ENCODE results near the gene NR2E3. TPM values are rescaled to one million over a fixed set of nuclear protein-coding genes. Genes with fewer than 3 reads are reported as not detected.
A peak's percentile ranks its signal among the peaks of the same experiment; 100 is the strongest.

The NR2E3 gene
- polyA plus RNA-seq, 3 donors = not detected

- Histone ChIP-seq H3K4me2 (replicated peaks; ENCODE audit: extremely low read depth, low read length, poor library complexity, severe bottlenecking) (no peak overlapping the region), H3K27me3 (ENCODE audit: control insufficient read depth in 2 of 2, insufficient read depth in 2 of 2, low read length in 2 of 2) (no peaks in the 10 kb centered on the region), H3K9me3 (replicated peaks in 1 of 2; ENCODE audit: control insufficient read depth in 1 of 2, insufficient read depth in 1 of 2, low read length in 2 of 2) (no peaks in the 10 kb centered on the region), H3K79me2 (ENCODE audit: insufficient read depth, low read length) (no peaks in the 10 kb centered on the region), H3K4me3 (replicated peaks in 1 of 3; ENCODE audit: low read depth in 2 of 3, low read length in 3 of 3) (no peak overlapping the region), H4K20me1 (ENCODE audit: insufficient read depth, low read length) (no peaks in the 10 kb centered on the region), H3K36me3 (replicated peaks in 1 of 2; ENCODE audit: control insufficient read depth in 1 of 2, insufficient read depth in 2 of 2, low read length in 2 of 2) (no peaks in the 10 kb centered on the region), H3K27ac (ENCODE audit: low read depth in 1 of 2, low read length in 2 of 2) (no peak overlapping the region), H3K9ac (ENCODE audit: insufficient read depth, low read length, poor library complexity, severe bottlenecking) (no peak overlapping the region), H2AFZ (ENCODE audit: insufficient read depth, low read depth, low read length, poor library complexity, severe bottlenecking) (no peak overlapping the region), H3K4me1 (ENCODE audit: control insufficient read depth in 1 of 2, insufficient read depth in 2 of 2, low read length in 2 of 2) (no peaks in the 10 kb centered on the region)
- peaks cover 0 to 1% (median 0%) of the 10 kb centered on the region in 7 donors for H3K9me3 Mint-ChIP-seq
- peak overlapping the region in 2 of 7 donors; percentile 4 to 7 for H3K27ac Mint-ChIP-seq
- 82% methylated on average over 2 of the region's 4 CpGs for WGBS (ENCODE audit: insufficient coverage)
- intact Hi-C loops (cut with micrococcal nuclease) = no loop called here
- peaks cover 2% of the 10 kb centered on the region for H3K4me1 Mint-ChIP-seq
- TF ChIP-seq, protein P1, sequence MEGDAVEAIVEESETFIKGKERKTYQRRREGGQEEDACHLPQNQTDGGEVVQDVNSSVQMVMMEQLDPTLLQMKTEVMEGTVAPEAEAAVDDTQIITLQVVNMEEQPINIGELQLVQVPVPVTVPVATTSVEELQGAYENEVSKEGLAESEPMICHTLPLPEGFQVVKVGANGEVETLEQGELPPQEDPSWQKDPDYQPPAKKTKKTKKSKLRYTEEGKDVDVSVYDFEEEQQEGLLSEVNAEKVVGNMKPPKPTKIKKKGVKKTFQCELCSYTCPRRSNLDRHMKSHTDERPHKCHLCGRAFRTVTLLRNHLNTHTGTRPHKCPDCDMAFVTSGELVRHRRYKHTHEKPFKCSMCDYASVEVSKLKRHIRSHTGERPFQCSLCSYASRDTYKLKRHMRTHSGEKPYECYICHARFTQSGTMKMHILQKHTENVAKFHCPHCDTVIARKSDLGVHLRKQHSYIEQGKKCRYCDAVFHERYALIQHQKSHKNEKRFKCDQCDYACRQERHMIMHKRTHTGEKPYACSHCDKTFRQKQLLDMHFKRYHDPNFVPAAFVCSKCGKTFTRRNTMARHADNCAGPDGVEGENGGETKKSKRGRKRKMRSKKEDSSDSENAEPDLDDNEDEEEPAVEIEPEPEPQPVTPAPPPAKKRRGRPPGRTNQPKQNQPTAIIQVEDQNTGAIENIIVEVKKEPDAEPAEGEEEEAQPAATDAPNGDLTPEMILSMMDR (IDR thresholded peaks at IDR 0.05) = no peak
- DNase-seq = no peak
- no peaks in the 10 kb centered on the region for H3K36me3 Mint-ChIP-seq
- H3K4me3 Mint-ChIP-seq = no peak overlapping the region
- peaks cover 2 to 5% (median 4%) of the 10 kb centered on the region in 3 donors for H3K27me3 Mint-ChIP-seq (ENCODE audit: low read depth in 3 of 3)
Measured at GRCh38 chr15:71807691-71808091, 2.7 kb upstream of the NR2E3 start.

DNA sequence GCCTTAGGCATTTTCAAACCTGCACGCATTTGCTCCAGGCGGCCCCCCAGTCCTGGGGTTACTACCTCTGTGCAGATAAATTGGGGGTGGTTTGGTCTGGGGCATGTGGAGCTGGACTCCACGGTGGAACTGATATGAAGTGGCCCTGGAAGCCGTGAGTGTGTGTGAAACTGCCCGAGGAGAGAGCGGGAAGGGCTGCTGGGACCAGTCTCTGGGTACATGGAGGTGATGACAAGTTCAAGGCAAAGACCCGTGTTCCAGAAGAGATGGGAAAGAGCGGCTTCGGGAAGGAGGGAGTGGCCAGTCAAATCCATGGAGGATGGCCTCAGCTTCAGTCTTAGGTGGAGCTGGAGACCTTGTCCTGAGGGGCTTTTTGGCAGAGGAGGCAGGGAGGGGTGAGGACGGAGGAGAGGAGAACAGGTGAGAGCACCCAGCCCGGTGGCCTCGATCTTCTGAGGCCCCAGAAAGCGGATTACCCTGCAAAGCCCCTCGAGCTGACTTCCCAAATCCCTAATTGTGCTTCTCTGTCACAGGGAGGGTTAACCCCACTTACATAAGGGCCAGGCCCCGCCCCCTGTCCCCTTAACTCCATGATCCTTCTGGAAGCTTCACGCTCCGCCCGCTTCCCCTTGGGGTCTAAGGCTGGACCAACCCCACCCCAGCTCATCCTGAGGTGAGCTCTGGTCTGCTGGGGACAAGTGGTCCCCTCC lies 1.9 kb upstream of the NR2E3 start:
- Histone ChIP-seq H4K20me1 (ENCODE audit: insufficient read depth, low read length) (no peaks in the 10 kb centered on the region), H3K36me3 (replicated peaks in 1 of 2; ENCODE audit: control insufficient read depth in 1 of 2, insufficient read depth in 2 of 2, low read length in 2 of 2) (no peaks in the 10 kb centered on the region), H3K4me3 (replicated peaks in 1 of 3; ENCODE audit: low read depth in 2 of 3, low read length in 3 of 3) (no peak overlapping the region), H3K9ac (ENCODE audit: insufficient read depth, low read length, poor library complexity, severe bottlenecking) (no peak overlapping the region), H3K27ac (ENCODE audit: low read depth in 1 of 2, low read length in 2 of 2) (no peak overlapping the region), H2AFZ (ENCODE audit: insufficient read depth, low read depth, low read length, poor library complexity, severe bottlenecking) (no peak overlapping the region), H3K4me1 (ENCODE audit: control insufficient read depth in 1 of 2, insufficient read depth in 2 of 2, low read length in 2 of 2) (no peaks in the 10 kb centered on the region), H3K4me2 (replicated peaks; ENCODE audit: extremely low read depth, low read length, poor library complexity, severe bottlenecking) (no peak overlapping the region), H3K27me3 (ENCODE audit: control insufficient read depth in 2 of 2, insufficient read depth in 2 of 2, low read length in 2 of 2) (no peaks in the 10 kb centered on the region), H3K79me2 (ENCODE audit: insufficient read depth, low read length) (no peaks in the 10 kb centered on the region), H3K9me3 (replicated peaks in 1 of 2; ENCODE audit: control insufficient read depth in 1 of 2, insufficient read depth in 1 of 2, low read length in 2 of 2) (no peaks in the 10 kb centered on the region)
- TF ChIP-seq, protein P1 (IDR thresholded peaks at IDR 0.05) = no peak
- DNase-seq = no peak
- H3K36me3 Mint-ChIP-seq = no peaks in the 10 kb centered on the region
- H3K4me3 Mint-ChIP-seq = no peak overlapping the region
- WGBS (ENCODE audit: insufficient coverage) = 92% methylated on average over 15 of the region's 18 CpGs
- H3K27me3 Mint-ChIP-seq (ENCODE audit: low read depth in 3 of 3) = peaks cover 2 to 3% (median 3%) of the 10 kb centered on the region in 3 donors
- peak overlapping the region in 1 of 7 donors; percentile 31 for H3K27ac Mint-ChIP-seq
- H3K9me3 Mint-ChIP-seq = peaks cover 0 to 1% (median 0%) of the 10 kb centered on the region in 7 donors
- intact Hi-C loops (cut with micrococcal nuclease) = no loop called here
- peaks cover 2% of the 10 kb centered on the region for H3K4me1 Mint-ChIP-seq

Measured in CD14-positive monocyte (primary cell).